ENCODE measurements around the gene MLX. TPM values are rescaled to one million over a fixed set of nuclear protein-coding genes. Genes with fewer than 3 reads are reported as not detected.

The MLX gene
- total RNA-seq, 1 experiment from 2014 or later = 33.7 TPM

DNA sequence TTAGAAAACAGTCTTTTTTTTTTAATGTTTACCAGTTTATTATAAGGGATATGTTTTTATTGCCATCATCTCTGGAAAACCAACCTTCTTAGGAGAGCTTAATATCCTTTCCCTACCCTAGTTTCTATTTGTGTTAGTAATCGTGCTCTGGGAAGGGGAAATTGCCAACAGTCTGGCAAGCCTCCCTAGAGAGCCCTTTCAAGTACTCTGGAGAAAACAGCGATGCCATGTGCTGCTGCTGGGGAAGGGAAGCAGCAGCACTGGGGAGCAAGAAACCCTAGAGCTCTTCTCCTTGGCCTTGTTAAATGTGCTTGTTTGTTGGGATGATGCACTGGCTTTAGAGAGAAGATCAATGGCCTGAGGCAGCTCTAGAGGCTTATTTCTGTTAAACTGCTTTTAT is 32.0 kb downstream of the MLX start:
- POLR2A ChIA-PET (ENCODE audit: low non-redundant PET) = no interaction called here

DNA sequence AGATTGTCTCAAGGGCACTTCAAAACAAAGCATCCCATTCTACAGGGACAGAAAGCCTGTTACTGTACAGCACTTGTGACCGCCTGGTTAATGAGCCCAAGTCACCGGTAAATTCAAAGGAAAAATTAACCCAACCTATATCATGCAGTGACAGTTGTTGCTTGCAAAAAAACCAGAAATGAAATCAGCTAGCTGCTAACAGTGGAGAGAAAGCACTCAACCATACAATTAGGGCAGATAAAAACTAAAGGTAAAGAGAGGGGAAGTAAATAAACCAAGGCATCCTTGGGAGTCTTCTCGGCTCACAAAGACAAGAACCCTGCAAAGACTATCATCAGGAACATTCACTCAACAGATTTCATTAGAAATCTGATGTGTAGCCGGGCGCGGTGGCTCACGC is 36.4 kb downstream of the MLX start:
- Histone ChIP-seq H3K4me3 (ENCODE audit: low read depth, low read length, poor library complexity, severe bottlenecking) (no peak overlapping the region), H3K4me1 (ENCODE audit: insufficient read depth, low read length, poor library complexity, severe bottlenecking) (no peaks in the 10 kb centered on the region), H3K36me3 (ENCODE audit: insufficient read depth, low read length, poor library complexity, severe bottlenecking) (no peaks in the 10 kb centered on the region), H3K27ac (ENCODE audit: low read depth, low read length, poor library complexity, severe bottlenecking) (no peak overlapping the region), H3K9me3 (ENCODE audit: low read depth, low read length, poor library complexity, severe bottlenecking) (no peaks in the 10 kb centered on the region), H3K27me3 (replicated peaks; ENCODE audit: insufficient read depth, low read depth, low read length, poor library complexity) (no peaks in the 10 kb centered on the region)
- no TSS peak for BruUV-seq (replicated peaks)
- POLR2A ChIA-PET (ENCODE audit: low non-redundant PET) = no interaction called here
- intact Hi-C loops (cut with micrococcal nuclease; ENCODE audit: unreplicated experiment) = no loop called here
- TF ChIP-seq, protein P1, sequence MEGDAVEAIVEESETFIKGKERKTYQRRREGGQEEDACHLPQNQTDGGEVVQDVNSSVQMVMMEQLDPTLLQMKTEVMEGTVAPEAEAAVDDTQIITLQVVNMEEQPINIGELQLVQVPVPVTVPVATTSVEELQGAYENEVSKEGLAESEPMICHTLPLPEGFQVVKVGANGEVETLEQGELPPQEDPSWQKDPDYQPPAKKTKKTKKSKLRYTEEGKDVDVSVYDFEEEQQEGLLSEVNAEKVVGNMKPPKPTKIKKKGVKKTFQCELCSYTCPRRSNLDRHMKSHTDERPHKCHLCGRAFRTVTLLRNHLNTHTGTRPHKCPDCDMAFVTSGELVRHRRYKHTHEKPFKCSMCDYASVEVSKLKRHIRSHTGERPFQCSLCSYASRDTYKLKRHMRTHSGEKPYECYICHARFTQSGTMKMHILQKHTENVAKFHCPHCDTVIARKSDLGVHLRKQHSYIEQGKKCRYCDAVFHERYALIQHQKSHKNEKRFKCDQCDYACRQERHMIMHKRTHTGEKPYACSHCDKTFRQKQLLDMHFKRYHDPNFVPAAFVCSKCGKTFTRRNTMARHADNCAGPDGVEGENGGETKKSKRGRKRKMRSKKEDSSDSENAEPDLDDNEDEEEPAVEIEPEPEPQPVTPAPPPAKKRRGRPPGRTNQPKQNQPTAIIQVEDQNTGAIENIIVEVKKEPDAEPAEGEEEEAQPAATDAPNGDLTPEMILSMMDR (conservative IDR thresholded peaks at IDR 0.05; ENCODE audit: low read depth, low read length) = no peak
- TF ChIP-seq EZH2 (IDR thresholded peaks at IDR 0.05; ENCODE audit: borderline replicate concordance, low read depth, low read length, poor library complexity, severe bottlenecking) = no peak
- DNase-seq (ENCODE audit: low spot score) = no peak
- CTCF ChIA-PET = no interaction called here

More for the DNA sequence above, 32.0 kb downstream of the MLX start:
- no TSS peak for BruUV-seq (replicated peaks)
- no peaks in the 10 kb centered on the region for H3K9me3 ChIP-seq (ENCODE audit: low read depth, low read length, poor library complexity, severe bottlenecking)
- H3K4me1 ChIP-seq (ENCODE audit: insufficient read depth, low read length, poor library complexity, severe bottlenecking) = no peaks in the 10 kb centered on the region
- H3K36me3 ChIP-seq (ENCODE audit: insufficient read depth, low read length, poor library complexity, severe bottlenecking) = no peaks in the 10 kb centered on the region
- no peak for TF ChIP-seq EZH2 (IDR thresholded peaks at IDR 0.05; ENCODE audit: borderline replicate concordance, low read depth, low read length, poor library complexity, severe bottlenecking)
- TF ChIP-seq, protein P1 (conservative IDR thresholded peaks at IDR 0.05; ENCODE audit: low read depth, low read length) = no peak
- DNase-seq (ENCODE audit: low spot score) = no peak
- intact Hi-C loops (cut with micrococcal nuclease; ENCODE audit: unreplicated experiment) = no loop called here
- CTCF ChIA-PET = no interaction called here
- H3K27ac ChIP-seq (ENCODE audit: low read depth, low read length, poor library complexity, severe bottlenecking) = no peak overlapping the region
- H3K27me3 ChIP-seq (replicated peaks; ENCODE audit: insufficient read depth, low read depth, low read length, poor library complexity) = no peaks in the 10 kb centered on the region
- H3K4me3 ChIP-seq (ENCODE audit: low read depth, low read length, poor library complexity, severe bottlenecking) = no peak overlapping the region

DNA sequence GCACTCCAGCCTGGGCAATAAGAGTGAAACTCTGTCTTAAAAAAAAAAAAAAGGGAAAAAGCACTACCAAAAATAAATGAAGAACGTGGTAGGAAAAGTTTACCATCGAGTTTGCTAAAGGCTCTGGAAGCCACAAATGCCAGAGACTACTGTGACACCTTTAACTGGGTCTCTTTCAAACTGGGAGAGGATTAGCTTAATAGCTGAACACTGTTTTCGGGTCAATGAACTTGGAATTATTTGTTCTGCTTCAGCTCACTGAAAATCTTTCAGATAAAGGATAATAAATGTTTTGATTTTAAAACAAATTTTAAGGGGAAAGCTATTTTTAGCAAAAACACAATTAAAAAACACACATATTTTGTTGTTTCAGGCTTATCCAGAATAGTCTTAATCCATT is 40.9 kb downstream of the MLX start:
- ChIA-PET POLR2A (ENCODE audit: low non-redundant PET) (no interaction called here), CTCF (no interaction called here)
- TF ChIP-seq, protein P1 (conservative IDR thresholded peaks at IDR 0.05; ENCODE audit: low read depth, low read length) = no peak
- TF ChIP-seq EZH2 (IDR thresholded peaks at IDR 0.05; ENCODE audit: borderline replicate concordance, low read depth, low read length, poor library complexity, severe bottlenecking) = no peak
- no peaks in the 10 kb centered on the region for H3K27me3 ChIP-seq (replicated peaks; ENCODE audit: insufficient read depth, low read depth, low read length, poor library complexity)
- peak overlapping the region; percentile 82 for H3K4me3 ChIP-seq (ENCODE audit: low read depth, low read length, poor library complexity, severe bottlenecking)
- H3K36me3 ChIP-seq (ENCODE audit: insufficient read depth, low read length, poor library complexity, severe bottlenecking) = no peaks in the 10 kb centered on the region
- no peak overlapping the region for H3K27ac ChIP-seq (ENCODE audit: low read depth, low read length, poor library complexity, severe bottlenecking)
- no peaks in the 10 kb centered on the region for H3K4me1 ChIP-seq (ENCODE audit: insufficient read depth, low read length, poor library complexity, severe bottlenecking)
- no peaks in the 10 kb centered on the region for H3K9me3 ChIP-seq (ENCODE audit: low read depth, low read length, poor library complexity, severe bottlenecking)
- BruUV-seq (replicated peaks) = no TSS peak
- intact Hi-C loops (cut with micrococcal nuclease; ENCODE audit: unreplicated experiment) = loop anchor here (2.0 kb wide), 1 partner anchor 69 kb away; the partner anchor contains the start of gene PLEKHH3
- DNase-seq (ENCODE audit: low spot score) = no peak
